HG03442 (cell line): ENCODE results near the gene SLC22A17.
"Not testable (repeated sequence)": the region's sequence is repeated elsewhere in the genome, so short reads cannot be mapped to it uniquely, and the experiment has no call there.

Experiments
- ATAC-seq: cut with Tn5 transposase; IDR thresholded peaks from one replicate; pipeline ENCODE4 v1.9.1; 2021; ENCODE audit warnings: mild to moderate bottlenecking, moderate library complexity; ENCODE audit not compliant: unreplicated experiment

SLC22A17 gene

DNA sequence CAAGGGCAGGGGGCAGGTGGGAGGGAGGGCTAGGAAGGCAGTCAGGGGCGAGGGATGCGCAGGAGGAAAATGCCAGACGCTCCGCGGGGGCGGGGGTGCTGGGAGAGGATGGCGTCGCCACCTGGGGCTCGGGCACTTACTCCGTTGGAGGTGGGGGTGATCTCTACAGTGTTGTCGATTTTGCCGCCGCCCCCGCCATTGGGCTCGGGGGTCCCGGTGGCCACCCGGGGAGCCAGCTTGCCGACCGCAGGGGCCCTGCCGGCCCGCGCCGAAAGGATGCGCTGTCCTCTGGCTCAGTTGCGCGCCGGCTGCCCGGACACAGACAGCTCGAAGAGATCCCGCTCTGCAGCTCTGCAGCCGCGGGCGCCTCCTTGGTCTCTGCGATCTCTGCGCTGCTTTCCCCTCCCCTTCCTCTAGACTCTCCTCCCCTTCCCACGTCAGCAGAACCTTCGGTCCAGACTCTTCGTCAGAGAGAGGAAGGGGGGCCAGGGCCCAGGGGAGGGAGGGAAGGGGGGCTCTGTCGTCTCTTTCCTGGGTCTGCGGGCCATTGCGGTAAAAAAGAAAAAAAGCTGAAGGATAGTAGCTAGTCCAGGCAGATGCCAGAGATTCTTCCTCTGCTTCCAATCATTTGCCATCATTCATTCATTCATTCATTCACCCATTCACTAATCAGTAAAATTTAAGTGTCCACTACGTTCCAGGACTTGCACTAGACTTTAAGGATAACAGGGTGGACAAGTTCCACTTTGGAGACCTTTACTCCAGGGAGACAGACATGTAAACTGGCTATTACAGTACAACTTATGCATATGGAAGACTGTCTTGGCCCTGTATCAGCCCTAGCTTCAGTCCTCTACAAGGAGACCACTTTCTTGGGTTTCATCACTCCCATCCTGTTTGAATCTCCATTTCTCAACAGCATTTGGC is at the start of gene SLC22A17:
TSS of gene SLC22A17 (minus strand) at position 382 of the 927 bp plus-strand sequence.
- no peak for ATAC-seq

DNA sequence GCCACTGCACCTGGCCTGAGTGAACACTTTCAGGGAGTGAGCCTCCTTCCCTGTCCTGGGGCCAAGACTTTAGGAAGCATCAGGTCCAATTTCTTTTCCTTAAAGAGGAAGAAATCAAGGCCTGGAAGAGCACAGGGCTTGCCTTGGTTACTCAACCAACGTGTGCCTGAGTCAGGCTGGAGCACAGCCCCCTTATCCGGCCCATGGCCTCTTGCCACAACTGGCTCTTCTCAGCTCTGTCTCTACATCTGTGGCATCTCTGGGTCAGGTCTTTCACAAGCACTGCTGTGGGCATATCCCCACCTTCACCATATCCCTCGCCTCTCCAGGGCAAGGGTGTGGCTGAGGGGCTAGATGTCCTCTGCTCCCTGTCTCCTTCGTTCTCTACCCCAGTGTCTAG is 48.6 kb upstream of the SLC22A17 start:
- no peak for ATAC-seq

DNA sequence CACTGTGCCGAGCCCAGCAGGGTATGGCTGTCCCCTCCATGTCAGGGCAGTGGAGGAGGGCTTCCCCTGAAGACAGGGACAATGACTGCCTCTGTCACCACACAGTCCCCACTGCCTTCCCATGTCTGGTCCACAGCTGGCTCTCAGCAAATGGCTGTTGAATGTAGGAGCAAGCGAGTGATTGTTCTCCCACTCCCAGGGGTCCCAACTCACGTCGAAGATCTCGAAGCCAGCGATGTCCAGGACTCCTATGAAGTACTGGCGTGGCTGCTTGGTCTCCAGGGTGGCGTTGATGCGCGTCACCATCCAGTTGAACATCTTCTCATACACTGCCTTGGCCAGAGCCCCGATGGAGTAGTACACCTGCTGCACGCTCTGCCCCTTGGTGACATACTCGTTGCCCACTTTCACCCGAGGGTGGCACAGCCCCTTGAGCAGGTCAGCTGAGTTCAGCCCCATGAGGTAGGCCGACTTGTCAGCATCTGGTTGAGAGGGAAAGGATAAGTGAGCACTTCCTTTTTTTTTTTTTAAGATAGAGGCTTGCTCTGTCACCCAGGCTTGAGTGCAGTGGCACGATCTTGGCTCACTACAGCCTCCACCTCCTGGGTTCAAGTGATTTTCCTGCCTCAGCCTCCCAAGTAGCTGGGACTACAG is 47.9 kb upstream of the SLC22A17 start:
- not testable (repeated sequence) for ATAC-seq

DNA sequence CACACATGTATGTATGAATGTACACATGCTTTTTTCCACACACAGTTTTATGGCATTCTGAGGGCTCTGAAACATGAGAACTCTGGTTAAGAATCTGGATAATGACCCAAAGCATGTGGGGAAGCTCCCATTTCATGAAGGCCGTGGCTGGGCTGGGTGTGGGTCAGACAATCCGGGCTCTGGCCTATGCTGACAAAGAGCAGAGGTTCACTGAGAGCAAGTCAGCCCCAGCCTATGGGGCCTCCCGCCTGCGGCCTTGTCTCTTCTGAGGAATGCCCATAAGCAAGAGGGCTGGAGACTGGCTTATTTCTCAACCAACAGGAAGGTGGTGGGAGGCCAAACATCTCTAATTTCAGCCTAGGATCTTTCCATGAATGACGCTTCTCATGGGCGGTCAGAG is 46.9 kb upstream of the SLC22A17 start:
- no peak for ATAC-seq

DNA sequence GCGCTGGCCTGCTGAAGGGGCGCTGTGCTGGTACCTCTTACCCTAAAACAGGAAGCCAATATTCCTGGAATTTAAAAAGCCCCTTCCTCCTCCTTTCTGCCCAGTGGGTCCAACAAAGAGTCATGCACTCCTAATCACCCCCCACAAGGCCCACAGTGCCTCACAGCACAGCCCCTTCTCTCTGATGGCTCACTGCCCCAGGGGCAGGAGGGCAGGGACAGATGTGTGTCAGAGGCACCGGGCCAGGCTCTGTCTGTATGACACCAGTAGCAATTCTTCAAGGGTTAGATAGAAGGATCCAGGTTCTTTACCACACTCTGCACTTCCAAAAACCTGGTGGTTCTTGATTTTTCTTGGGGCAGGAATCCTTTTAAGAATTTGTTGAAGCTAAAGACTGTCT is 46.4 kb upstream of the SLC22A17 start:
- ATAC-seq = no peak

DNA sequence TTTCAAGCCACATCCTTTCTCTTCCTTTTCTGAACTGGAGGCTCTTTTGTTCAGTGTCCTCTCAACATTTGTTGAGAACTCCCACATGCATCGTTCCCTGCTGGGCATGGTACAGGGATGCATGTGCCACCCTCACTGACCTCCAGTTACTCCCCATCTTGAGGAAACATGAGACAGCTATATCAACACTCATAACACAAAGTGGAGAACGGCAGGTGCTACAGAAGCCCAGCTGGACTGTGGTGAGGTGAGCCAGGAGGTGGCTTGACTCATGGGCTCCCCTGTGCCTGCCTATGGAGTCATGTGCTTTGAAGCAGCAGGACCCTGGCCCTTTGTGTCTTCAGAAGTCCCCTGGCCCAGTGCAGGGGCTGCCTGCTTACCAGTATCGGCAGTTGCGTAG is 45.7 kb upstream of the SLC22A17 start:
- no peak for ATAC-seq

DNA sequence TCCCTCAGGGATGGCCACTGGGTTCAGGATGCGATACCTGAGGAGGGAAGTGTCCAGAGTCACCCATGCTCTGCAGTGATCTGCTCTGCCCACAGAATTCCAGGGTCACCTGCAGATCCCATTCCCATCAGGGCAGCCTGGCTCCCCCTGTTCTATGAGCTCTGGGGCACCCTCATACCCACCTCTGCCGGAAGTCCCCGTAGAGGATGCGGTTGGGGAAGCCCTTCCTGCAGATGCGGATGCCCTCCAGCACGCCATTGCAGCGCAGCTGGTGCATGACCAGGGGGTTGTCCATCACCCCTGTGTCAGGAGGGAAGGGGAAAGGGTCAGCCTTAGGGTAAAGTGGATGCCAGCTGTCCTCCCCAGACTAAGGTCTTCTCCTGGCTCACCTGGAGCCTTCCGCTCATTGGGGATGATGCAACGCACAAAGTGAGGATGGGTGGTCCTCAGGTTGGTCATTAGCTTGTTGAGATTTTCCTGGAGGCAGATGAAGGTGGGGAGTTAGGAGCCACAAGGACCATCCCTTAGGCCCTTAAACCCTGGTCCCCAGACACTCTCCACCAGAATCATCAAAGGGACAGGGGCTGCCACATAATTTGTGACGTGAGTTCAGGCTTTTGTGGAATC is 44.2 kb upstream of the SLC22A17 start:
- no peak for ATAC-seq

DNA sequence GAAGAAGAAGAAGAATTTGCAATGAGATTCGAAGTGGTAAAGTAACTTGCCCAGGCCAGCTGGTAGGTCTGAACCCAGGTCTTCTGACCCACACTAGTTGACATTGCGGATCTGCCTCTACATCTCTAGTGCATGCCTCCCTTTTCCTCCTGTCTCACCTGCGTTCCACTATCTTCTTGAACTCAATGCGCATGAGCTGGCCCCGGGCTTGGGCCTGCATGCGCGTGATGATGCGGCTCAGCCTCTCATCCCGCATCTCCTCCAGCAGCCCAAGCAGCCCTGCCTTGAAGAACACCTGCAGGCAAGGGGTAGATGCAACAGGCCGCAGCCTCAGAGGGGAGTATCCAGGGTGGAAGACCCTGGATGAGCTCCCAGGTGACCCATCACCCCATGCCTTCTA is 43.4 kb upstream of the SLC22A17 start:
- ATAC-seq = no peak

DNA sequence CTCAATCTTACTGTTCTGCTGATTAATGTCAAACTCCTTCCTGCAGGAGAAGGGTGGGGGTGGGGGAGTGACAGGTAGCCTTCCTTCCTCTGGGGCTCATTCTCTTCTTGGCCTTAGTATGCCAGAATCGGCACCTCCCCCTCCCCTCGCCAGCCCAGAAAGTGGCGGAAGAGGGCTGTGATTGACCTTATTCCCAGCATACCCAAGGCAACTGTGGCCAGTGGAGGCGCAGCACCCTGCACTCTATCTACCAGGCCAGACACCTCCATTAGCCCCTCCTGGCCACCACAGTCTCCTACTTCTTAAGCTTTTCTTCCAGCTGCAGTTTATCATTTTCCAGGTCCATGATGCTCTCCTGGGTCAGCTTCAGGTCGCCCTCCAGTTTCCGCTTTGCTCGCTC is 39.9 kb upstream of the SLC22A17 start:
- no peak for ATAC-seq

DNA sequence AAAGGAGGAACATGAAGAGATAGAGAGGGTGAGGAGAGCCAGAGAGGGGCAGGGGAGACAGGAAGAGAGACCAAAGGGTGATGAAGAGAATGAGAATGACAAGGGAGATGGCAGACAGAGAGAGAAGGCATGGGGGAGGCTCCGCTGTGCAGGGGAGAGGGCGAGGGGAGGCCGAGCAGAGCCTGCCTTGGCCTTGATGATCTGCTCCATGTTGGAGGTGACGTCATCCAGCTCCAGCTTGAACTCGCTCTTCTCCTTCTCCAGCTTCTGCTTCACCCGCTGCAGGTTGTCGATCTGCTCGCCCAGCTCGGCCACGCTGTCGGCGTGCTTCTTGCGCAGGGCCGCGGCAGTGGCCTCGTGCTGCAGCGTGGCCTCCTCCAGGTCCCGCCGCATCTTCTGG is 37.2 kb upstream of the SLC22A17 start:
- not testable (repeated sequence) for ATAC-seq

DNA sequence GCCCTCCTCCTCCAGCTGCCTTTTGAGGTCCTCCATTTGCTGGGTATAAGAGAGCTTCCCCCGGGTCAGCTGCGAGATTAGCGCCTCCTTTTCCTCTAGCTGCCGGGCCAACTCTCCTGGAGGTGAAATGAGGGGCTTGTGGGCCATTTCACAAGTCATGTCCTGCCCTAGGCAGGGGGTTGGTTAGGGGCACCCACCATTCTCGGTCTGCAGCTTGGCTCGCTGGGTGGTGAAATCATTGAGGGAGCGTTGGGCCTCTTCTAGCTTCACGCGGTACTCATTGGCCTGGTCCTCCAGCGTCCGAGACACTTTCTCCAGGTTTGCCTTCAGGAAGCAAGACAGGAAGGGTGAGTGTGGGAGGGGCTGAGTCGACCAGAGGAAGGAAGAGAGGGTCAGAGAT is 36.7 kb upstream of the SLC22A17 start:
- ATAC-seq = no peak

DNA sequence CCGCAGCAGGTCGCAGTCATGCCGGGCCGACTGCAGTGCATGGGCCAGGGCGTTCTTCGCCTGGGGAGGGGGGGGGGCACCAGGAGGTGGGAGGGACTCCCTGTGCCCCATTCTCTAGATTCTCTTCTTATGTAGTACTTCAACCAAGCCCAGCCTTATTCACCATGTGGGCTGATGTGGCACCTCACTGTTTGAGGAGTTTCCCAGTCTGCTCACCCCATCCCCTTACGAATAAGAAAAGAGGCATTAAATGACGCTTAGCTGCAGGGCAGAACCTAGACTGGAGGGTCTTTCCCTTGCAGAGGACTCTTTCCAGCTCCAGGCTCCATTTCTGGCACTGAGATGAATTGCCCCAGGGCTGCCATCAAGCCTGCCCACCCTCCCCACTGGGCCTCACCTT is 36.3 kb upstream of the SLC22A17 start:
- ATAC-seq = no peak

DNA sequence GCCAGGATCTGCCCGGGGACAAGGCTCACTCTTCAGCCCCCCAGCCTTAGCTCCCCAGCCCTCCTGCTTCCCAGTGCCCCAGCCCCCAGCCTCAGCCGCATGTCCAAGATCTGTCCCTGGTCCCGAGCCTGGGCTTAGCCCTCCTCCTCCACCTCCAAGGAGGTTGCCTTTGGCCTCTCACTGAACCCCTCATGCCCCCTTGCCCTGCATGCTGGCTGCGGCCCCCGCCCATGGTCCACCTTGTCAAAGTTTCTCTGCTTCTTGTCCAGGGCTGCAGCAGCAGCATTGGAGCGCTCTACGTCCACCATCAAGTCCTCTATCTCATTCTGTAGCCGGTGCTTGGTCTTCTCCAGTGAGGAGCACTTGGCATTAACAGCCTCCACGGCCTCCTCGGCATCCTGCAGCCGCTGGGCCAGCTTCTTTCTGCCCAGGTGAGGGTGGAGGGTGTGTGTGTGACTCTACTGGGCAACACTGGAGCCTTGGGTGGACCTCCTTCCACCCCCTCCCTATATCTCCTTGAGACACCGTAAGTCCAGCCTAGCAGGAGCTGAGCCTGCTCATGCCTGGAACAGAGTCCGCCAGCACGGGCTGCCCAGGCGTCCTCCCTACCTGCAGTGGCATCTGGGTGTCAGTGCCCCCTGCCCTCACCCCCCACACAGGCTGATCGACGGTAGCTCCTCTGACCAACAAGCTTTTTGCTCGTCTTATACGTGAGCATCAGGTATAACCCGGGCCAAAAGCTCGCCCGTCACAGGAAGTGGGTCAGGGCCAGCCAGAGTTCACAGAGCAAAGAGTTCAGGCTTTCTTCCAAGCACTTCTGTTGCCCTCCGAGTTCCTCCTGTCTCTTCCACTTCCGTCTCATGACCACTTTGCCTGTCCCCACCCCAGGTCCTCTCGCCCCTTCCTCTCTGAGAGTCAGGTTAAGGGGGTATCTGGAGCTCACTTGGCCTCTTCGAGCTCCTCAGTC is 35.5 kb upstream of the SLC22A17 start:
- no peak for ATAC-seq

DNA sequence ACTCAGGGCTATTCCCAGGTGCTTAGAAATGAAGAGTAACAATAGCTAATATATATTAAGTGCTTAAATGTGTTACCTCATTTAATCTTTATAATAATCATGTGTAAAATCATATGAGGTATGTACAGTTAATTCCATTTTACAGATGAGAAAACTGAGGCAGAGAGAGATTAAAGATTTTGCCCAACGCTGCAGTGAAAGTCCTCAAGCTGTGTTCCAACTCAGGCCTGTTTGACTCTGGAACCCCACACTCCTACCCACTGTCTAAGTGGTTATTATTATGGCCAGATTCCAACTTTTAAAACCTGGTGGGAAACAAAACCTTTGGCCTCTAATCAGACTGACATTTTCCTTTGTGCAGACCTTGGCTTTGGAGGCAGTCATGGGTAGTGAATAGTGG is 34.3 kb upstream of the SLC22A17 start:
- ATAC-seq = no peak

DNA sequence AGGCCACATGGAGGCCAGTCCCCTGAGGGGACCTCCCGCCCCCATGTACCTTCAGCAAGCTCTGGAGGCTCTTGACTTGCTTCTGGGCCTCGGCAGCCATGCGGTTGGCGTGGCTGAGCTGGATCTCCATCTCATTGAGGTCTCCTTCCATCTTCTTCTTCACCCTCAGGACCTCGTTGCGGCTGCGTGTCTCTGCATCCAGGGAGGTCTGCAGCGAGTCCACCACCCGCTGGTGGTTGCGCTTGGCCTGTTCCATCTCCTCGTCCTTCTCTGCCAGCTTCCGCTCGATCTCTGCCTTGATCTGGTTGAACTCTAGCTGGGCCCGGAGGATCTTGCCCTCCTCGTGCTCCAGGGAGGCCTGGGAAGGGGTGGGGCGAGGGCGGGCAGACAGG is 33.6 kb upstream of the SLC22A17 start:
- ATAC-seq = not testable (repeated sequence)

DNA sequence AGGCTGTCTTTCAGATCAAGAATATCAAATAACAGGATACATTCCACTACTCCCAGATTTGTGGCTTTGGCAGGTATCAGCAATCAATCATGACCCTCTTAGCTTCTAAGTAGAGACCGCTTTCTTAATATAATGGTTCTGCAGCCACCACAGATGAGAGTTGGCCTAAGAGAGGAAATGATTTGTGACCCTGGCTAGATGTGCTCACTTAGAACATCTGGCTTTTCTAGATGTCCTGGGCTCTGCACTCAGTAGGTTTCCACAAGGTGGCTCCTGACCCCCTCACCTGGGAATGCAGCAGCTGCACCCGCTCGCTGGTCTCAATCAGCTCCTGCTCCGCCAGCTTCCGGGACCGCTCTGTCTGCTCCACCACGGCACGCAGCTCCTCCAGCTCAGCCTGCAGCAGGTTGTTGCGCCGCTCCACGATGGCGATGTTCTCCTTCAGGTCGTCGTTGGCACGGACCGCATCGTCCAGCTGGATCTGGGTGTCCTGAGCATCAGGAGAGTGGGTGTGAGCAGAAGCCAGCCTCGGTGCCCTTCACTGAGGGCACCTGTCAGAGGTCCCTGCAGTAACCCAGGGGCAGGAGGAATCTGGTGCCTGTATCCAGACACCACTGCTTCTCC is 33.1 kb upstream of the SLC22A17 start:
- no peak for ATAC-seq

DNA sequence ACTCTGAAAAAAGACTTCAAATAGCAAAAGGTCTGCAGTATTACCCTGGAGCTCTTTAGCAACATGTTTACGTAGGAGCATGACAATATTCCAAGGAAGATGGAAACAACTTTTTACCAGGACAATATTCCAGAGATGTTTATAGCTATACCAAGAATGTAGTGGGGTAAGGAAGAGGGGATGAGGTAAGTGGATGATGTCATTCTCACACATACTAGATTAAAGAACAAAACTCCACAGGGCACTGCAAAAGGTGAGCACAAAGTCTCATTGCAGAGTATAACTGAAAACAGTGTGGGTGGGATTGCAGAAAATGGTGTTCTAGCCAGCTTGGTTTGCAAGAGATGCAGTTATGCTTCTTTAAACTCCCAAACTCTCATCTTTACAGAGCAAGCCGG is 32.6 kb upstream of the SLC22A17 start:
- ATAC-seq = no peak

DNA sequence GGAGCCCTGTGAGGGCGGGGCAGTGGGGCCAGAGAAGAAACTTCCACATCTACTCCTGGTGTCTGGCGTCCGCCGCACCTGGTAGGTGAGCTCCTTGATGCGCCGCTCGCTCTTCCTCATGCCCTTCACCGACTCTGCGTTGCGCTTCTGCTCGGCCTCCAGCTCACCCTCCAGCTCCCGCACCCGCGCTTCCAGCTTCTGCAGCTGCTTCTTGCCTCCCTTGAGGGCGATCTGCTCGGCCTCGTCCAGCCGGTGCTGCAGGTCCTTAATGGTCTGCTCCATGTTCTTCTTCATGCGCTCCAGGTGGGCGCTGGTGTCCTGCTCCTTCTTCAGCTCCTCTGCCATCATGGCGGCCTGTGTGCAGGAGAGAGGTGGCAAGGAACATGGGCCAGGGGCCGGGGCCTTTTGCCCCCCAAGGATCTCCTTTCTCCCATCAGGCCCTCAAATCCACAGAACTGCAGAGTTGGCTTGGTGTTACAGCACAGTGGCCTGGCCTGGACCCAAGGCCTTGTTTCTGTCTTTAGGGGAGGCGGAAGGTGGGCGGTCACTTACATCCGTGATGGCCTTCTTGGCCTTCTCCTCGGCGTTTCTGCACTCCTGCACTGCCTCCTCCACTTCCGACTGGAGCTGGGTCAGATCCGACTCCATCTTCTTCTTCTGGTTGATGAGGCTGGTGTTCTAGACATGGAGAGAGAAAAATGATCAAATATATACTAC is 31.8 kb upstream of the SLC22A17 start:
- no peak for ATAC-seq

DNA sequence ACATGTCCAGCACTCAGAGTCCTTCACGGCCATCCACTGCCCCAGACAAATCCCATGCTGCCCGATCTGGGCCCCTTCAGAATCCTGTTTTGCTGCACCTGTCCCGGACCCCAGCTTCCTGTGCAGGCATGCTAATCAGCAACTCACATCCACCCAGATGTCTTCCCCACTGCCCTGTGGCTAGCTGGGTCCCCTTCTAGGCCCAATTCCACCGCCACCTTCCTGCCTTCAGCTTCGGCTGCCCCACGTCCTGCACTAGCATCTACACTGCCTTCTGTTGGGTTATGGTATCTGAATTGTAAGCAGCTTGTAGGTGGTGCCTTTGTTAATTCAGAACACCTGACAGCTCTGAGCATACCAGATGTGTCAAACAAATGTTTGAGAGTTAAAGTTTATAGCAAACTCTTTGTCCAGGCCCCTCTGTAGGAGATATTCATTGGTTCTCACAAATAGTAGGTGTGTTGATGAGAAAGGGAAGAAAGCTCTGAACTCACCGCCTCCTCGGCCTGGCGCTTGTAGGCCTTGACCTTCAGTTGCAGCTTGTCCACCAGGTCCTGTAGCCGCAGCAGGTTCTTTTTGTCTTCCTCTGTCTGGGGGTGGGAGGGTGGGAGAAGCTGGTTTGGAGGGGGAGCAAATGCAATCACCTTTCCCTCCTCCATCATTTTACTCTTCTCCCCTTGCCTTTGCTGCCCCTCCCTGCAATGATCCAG is 30.2 kb upstream of the SLC22A17 start:
- ATAC-seq = no peak
